ENCODE measurements around the gene PSG4. TPM values are rescaled to one million over a fixed set of nuclear protein-coding genes. Genes with fewer than 3 reads are reported as not detected.
"Not testable (repeated sequence)": the region's sequence is repeated elsewhere in the genome, so short reads cannot be mapped to it uniquely, and the experiment has no call there.

PSG4 gene
- total RNA-seq, 1 donor from 2014 or later: not detected

DNA sequence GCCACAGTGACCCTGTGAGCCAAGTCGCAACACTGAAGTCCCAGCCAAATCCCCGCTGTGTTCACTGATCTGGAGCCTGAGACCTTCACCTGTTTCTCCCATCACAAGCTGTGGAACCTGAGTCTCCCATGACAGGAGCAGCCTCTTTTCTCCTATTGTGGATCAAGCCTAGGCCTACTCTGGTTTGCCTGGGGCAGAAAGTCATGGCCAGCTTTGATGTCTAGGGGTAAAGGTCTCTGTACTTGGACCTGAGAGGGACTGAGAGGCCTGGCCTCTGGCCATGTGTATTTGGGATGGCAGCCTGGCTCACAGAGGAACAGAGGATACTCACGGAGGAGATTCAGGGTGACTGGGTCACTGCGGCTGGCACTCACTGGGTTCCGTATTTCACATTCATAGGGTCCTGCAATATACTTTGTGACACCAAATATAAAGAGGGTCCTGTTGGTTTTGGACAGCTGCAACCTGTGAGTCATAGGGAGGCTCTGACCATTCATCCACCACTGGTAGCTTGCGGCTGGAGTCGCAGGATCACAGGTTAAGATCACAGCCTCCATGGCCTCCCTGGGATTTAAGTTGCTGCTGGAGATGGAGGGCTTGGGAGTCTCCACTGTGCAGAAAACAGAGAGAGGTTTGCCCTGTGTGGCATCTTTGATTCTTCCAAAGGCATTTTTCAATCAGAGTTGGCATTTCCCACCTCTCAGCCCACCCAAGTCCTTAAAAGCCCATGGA, 7.6 kb downstream of the PSG4 start:
- H3K9me3 Mint-ChIP-seq (ENCODE audit: low read depth): peaks cover 22% of the 10 kb centered on the region
- H3K27me3 Mint-ChIP-seq; H3K27ac Mint-ChIP-seq; H3K4me3 Mint-ChIP-seq (ENCODE audit: low read depth); DNase-seq (ENCODE audit: low spot score, unreplicated experiment); H3K4me1 Mint-ChIP-seq (ENCODE audit: low read depth); H3K36me3 Mint-ChIP-seq (ENCODE audit: insufficient read depth): not testable (repeated sequence)

DNA sequence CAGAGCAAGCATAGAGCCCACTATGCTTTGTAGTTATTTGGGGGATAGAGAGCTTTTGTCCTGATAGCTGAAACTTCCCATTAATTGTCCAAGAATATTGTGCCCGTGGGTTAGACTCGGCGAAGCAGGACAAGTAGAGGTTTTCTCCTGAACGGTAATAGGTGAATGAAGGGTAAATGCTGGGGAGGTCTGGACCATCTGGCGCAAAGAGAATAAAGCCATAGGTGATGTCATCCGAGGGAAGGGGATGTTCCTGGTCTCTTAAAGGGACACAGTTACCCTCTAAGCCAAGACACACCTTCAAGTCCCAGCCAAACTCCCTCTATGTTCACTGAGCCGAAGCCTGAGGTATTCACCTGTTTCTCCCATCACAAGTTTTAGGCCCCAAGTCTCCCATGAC, 11.0 kb downstream of the PSG4 start:
- H3K4me3 Mint-ChIP-seq (ENCODE audit: low read depth); DNase-seq (ENCODE audit: low spot score, unreplicated experiment); H3K4me1 Mint-ChIP-seq (ENCODE audit: low read depth); H3K27me3 Mint-ChIP-seq; H3K27ac Mint-ChIP-seq; H3K36me3 Mint-ChIP-seq (ENCODE audit: insufficient read depth): not testable (repeated sequence)
- H3K9me3 Mint-ChIP-seq (ENCODE audit: low read depth): peaks cover 32% of the 10 kb centered on the region

DNA sequence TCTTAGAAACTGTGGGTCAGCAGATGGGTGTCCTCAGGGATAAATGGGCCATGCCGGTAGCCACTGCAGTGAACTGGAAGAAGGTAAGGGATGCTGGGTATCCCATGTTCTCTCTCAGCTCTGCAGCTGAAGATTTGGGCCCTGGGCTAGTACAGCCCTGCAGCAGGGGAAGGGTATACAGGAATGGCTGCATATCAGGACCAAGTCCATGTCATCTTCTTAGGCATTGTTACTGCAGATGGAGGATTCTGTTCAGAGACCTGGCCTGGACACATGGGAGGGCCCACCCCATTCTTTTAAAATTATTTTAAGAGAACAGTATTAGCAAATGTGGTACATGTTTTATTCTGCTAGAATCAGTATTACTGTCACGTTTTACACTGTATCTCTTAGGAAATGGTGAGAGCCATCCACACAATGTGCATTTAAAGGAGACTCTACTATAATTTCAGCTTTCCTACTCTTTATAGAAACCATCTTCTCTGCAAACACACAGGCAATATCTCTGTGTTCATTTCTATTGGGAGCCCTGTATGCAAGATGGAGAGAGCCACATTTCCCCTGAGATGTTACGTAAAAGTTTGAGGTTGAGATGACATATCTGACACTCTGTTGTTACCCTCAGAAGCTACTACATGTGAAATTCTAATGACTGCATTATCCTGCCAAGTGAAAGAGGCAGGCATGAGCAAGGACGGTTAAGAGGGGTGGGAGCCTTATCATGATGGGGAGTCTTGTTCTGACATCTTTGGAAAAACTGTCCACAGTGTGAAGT, 12.9 kb downstream of the PSG4 start:
- H3K4me1 Mint-ChIP-seq (ENCODE audit: low read depth); H3K36me3 Mint-ChIP-seq (ENCODE audit: insufficient read depth); H3K27ac Mint-ChIP-seq; H3K27me3 Mint-ChIP-seq; DNase-seq (ENCODE audit: low spot score, unreplicated experiment); H3K4me3 Mint-ChIP-seq (ENCODE audit: low read depth): not testable (repeated sequence)
- H3K9me3 Mint-ChIP-seq (ENCODE audit: low read depth): peaks cover 35% of the 10 kb centered on the region

DNA sequence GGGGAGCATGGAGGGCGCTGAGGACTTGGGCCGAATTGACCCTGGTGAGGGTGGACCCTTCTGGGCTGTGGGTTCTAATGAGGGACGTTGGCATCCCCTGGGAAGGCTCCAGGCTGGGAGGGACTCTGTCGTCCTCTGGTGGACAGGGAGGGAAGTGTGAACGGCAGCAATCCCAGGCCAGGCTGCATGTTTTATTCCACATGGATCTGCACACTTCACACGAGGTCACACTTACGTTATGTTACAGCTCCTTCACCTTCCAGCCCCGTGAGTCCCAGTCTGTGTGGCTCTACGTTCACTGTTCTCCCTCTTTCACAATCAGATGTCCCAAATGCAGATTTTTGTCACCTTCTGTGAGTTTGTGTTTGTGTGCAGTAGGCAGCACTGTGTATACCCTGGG, 17.3 kb downstream of the PSG4 start:
- H3K27ac Mint-ChIP-seq; H3K4me3 Mint-ChIP-seq (ENCODE audit: low read depth); H3K36me3 Mint-ChIP-seq (ENCODE audit: insufficient read depth); H3K4me1 Mint-ChIP-seq (ENCODE audit: low read depth); DNase-seq (ENCODE audit: low spot score, unreplicated experiment); H3K27me3 Mint-ChIP-seq: not testable (repeated sequence)
- peaks cover 36% of the 10 kb centered on the region for H3K9me3 Mint-ChIP-seq (ENCODE audit: low read depth)

DNA sequence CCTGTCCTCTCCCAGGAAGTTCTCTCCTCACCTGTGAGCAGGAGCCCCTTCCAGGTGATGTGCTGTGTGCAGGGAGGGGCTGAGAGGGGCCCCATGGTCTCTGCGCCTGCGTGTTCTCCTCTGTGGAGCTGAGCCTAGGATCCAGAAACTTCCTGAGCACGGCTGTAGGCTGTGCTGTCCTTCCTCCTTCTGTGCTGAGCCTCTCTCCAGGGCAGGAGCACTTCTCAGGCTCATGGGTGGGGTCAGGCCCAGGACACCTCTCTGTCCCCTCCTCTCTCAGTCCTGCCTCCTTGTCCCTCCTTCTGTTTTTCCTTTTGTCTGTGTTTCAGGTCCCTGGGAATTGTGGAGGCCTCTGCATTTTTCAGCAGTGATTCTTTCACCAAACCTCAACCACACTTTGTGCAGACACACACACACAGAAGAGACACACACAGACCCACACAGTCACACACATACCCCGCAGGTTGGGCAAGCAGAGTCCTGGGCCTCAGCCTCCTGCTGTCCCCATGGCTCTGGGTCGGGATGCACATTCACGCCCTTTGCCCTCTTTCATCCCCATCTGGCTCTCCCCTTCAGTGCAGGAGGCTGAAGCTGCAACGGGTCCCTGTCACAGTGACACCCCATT, 19.0 kb downstream of the PSG4 start, which contains the start of gene PSG5:
TSS of gene PSG5 (minus strand) at position 226 of the 625 bp plus-strand sequence. CDS start at position 95, 131 bp downstream.
- H3K36me3 Mint-ChIP-seq (ENCODE audit: insufficient read depth); H3K27ac Mint-ChIP-seq; H3K4me1 Mint-ChIP-seq (ENCODE audit: low read depth); H3K27me3 Mint-ChIP-seq; H3K4me3 Mint-ChIP-seq (ENCODE audit: low read depth); DNase-seq (ENCODE audit: low spot score, unreplicated experiment): not testable (repeated sequence)
- peaks cover 41% of the 10 kb centered on the region for H3K9me3 Mint-ChIP-seq (ENCODE audit: low read depth)

DNA sequence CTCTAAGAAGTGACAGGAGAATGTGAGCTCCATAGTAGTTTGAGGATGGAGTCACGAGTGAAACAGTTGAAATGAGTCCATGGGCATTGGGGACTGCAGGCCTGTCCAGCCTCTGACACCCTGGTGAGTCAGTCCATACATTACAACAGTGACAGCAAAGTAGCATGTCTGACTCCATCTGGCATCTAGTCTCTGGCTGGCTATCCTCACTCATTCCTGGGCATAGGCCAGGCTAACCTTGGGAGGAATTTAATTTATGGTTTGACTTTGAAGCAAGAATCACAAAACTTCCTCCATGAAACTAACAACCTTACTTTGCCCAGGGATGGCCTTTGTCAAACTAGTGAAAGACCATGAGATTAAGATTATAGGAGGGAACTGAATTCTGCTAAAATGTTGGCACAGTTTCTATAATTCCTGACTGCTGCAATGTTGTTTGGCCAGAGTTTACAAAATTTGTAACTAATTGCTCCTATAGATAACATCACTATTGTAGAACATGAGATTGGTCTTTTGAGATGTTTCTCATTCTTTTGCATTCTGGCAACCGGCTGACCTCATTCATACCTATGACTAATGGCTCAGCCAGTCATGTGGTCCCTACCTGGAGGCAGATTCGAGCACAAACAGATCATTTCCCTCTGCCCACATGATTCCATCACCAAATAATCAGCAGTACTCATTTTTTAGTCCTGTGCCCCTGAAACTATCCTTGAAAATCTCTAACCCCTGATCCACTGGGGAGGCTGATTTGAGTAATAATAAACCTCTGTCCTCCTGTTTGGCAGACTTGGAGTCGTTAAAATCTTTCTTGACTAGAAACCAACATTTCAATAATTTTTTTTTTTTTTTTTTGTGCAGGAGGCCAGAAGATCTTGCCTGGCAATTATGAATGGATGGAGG, 23.3 kb downstream of the PSG4 start:
- H3K36me3 Mint-ChIP-seq (ENCODE audit: insufficient read depth); H3K27ac Mint-ChIP-seq; H3K4me3 Mint-ChIP-seq (ENCODE audit: low read depth); DNase-seq (ENCODE audit: low spot score, unreplicated experiment); H3K4me1 Mint-ChIP-seq (ENCODE audit: low read depth); H3K27me3 Mint-ChIP-seq: not testable (repeated sequence)
- H3K9me3 Mint-ChIP-seq (ENCODE audit: low read depth): peaks cover 34% of the 10 kb centered on the region

DNA sequence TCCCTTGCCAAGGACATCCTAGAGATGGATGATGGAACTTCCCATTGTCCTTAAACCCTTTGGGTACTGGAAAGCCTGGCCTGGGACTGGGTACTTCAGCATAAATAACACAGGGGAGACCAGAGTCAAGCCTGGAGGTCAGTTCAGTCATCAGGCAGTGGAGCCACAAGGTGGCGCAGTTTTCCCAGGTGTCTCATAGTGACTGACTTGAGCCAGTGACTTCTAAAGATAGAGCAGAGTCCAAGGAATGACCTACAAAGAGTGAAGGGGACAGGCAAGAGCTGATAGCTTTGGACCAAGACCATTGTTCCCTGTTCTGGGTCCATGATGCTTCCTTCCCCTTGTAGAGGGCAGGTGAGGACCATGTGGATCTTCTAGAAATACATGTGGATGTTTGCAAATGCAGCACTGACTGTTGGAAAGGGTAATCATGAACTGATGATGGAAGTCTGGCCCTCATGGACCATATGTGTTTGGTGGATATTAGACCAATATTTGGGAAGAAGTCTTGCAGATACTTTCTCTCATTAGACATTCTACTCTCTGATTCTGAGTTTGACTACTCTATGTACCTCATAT, 25.8 kb downstream of the PSG4 start:
- not testable (repeated sequence) for H3K4me3 Mint-ChIP-seq (ENCODE audit: low read depth); DNase-seq (ENCODE audit: low spot score, unreplicated experiment); H3K27me3 Mint-ChIP-seq; H3K36me3 Mint-ChIP-seq (ENCODE audit: insufficient read depth); H3K4me1 Mint-ChIP-seq (ENCODE audit: low read depth); H3K27ac Mint-ChIP-seq
- peaks cover 32% of the 10 kb centered on the region for H3K9me3 Mint-ChIP-seq (ENCODE audit: low read depth)

DNA sequence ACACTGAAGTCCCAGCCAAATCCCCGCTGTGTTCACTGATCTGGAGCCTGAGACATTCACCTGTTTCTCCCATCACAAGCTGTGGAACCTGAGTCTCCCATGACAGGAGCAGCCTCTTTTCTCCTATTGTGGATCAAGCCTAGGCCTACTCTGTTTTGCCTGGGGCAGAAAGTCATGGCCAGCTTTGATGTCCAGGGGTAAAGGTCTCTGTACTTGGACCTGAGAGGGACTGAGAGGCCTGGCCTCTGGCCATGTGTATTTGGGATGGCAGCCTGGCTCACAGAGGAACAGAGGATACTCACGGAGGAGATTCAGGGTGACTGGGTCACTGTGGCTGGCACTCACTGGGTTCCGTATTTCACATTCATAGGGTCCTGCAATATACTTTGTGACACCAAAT, 26.9 kb downstream of the PSG4 start:
- not testable (repeated sequence) for H3K27ac Mint-ChIP-seq; H3K27me3 Mint-ChIP-seq; H3K36me3 Mint-ChIP-seq (ENCODE audit: insufficient read depth); DNase-seq (ENCODE audit: low spot score, unreplicated experiment); H3K4me3 Mint-ChIP-seq (ENCODE audit: low read depth); H3K4me1 Mint-ChIP-seq (ENCODE audit: low read depth)
- peaks cover 33% of the 10 kb centered on the region for H3K9me3 Mint-ChIP-seq (ENCODE audit: low read depth)

DNA sequence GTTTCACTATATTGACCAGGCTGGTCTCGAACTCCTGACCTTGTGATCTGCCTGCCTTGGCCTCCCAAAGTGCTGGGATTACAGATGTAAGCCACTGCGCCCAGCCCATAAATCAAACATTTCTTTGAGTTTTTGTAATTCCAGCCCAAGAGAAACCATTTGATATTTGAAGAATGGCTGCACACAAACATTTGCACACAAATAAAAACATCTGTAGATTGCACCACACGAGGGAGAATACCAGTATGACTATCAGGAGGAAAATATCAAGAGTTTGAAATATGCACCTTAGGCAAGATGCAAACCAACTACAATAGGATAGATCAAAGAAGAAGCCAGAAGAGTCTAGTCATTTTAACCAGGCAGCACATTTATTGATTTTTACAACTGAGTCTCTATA, 39.5 kb downstream of the PSG4 start:
- not testable (repeated sequence) for DNase-seq (ENCODE audit: low spot score, unreplicated experiment); H3K27me3 Mint-ChIP-seq; H3K4me1 Mint-ChIP-seq (ENCODE audit: low read depth); H3K27ac Mint-ChIP-seq; H3K4me3 Mint-ChIP-seq (ENCODE audit: low read depth); H3K36me3 Mint-ChIP-seq (ENCODE audit: insufficient read depth)
- H3K9me3 Mint-ChIP-seq (ENCODE audit: low read depth): peaks cover 53% of the 10 kb centered on the region

DNA sequence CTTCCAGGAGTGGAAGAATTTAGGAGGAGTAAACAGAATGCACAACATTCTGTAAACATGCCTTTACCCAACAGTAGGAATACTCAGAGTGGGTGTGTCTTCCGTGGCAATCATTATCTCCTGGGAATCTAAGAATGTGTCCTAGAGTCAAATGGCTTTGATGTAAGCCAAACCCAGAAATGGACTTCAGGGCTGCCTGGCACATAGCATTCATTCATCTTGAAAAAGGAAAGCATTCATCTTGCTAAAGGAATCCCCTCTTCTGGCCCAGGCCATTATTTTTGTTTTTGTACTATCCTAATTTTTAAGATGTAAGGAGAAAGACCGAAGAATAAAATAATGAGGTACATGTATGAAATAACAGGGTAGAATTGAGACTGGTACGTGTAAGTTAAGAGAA, 42.3 kb downstream of the PSG4 start:
- H3K27ac Mint-ChIP-seq; H3K4me3 Mint-ChIP-seq (ENCODE audit: low read depth); H3K4me1 Mint-ChIP-seq (ENCODE audit: low read depth); H3K36me3 Mint-ChIP-seq (ENCODE audit: insufficient read depth); DNase-seq (ENCODE audit: low spot score, unreplicated experiment); H3K27me3 Mint-ChIP-seq: not testable (repeated sequence)
- peaks cover 47% of the 10 kb centered on the region for H3K9me3 Mint-ChIP-seq (ENCODE audit: low read depth)

DNA sequence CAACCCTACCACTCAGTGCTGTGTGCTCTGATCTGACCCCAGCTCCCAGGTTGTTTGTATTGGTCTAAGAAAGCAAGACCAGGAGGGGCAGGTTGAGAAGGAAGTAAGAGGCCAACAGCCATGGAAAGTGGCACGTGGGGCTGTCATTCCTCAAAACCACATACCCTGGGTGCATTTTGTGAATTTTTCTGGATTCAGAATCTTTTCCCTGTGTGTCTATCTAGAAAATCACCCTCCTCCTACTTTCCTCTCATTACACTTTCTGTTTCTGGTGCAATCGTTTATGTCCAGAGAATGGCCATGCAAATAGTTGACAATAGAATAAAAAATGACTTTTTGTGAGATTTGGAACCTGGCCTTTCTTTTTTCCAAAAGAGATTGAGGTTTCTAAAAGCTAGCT, 43.2 kb downstream of the PSG4 start:
- H3K27ac Mint-ChIP-seq; H3K27me3 Mint-ChIP-seq; H3K36me3 Mint-ChIP-seq (ENCODE audit: insufficient read depth); DNase-seq (ENCODE audit: low spot score, unreplicated experiment); H3K4me1 Mint-ChIP-seq (ENCODE audit: low read depth); H3K4me3 Mint-ChIP-seq (ENCODE audit: low read depth): not testable (repeated sequence)
- peaks cover 50% of the 10 kb centered on the region for H3K9me3 Mint-ChIP-seq (ENCODE audit: low read depth)

All from progenitor cell of endocrine pancreas (in vitro differentiated cells).